K562 (cell line): ENCODE measurements around the gene ABCC6.

Experiments used
- TAL1 ChIP-seq: fragments of 450-650 bp; IDR thresholded peaks from 2 replicates; pipeline ENCODE4 v1.6.1; 2016; ENCODE audit warnings: mild to moderate bottlenecking
- ZSCAN29 ChIP-seq: fragments of 450-650 bp; IDR thresholded peaks from 2 replicates; pipeline ENCODE4 v1.6.1; 2017

DNA sequence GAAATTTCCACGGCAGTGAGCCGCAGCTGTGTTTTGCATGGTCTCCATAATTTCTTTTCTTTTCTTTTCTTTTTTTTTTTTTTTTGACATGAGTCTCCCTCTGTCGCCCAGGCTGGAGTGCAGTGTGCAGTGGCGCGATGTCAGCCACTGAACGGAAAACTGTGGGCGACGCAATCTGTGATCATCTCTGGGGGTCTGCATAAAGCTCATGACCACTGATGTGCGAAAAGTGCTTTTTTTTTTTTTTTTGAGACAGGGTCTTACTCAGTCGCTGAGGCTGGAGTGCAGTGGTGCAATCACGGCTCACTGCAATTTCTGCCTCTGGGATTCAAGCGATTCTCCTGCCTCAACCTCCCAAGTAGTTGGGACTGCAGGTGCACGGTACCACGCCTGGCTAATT lies 117.6 kb downstream of the ABCC6 start:
- no peak for TF ChIP-seq TAL1
- no peak for TF ChIP-seq ZSCAN29
